DND-41 (cell line): Measurements from ENCODE around the gene GTF2B.
"Not testable (repeated sequence)": the region's sequence is repeated elsewhere in the genome, so short reads cannot be mapped to it uniquely, and the experiment has no call there.

Experiments
- ATAC-seq: fragments of 200-7000 bp; cut with Tn5 transposase; 3 replicates; pipeline ENCODE4 v1.9.1; 2021; ENCODE audit warnings: low read depth; ENCODE audit not compliant: insufficient read depth
- DNase-seq: peaks from one replicate; pipeline ENCODE4 v3.0.0-alpha.2; 2020
- H2AFZ ChIP-seq: 2 replicates; pipeline ENCODE4 v1.6.0; 2012; ENCODE audit warnings: low read depth, low read length
- H3K27ac ChIP-seq: 2 replicates; pipeline ENCODE4 v1.5.1; 2012; ENCODE audit warnings: low read length, inconsistent platforms
- H3K27me3 ChIP-seq: fragments of 200-600 bp; sonication (generic); 2 replicates; pipeline ENCODE4 v1.6.0; 2012; ENCODE audit warnings: low read length, mild to moderate bottlenecking, inconsistent platforms; ENCODE audit not compliant: insufficient read depth, poor library complexity
- H3K36me3 ChIP-seq: 2 replicates; pipeline ENCODE4 v1.5.1; 2012; ENCODE audit warnings: low read length, inconsistent platforms; ENCODE audit not compliant: insufficient read depth
- H3K4me1 ChIP-seq: 2 replicates; pipeline ENCODE4 v1.5.1; 2012; ENCODE audit warnings: mild to moderate bottlenecking, low read length; ENCODE audit not compliant: insufficient read depth
- H3K4me2 ChIP-seq: 2 replicates; pipeline ENCODE4 v1.6.0; 2012; ENCODE audit warnings: mild to moderate bottlenecking, moderate library complexity, low read length, inconsistent platforms; ENCODE audit not compliant: insufficient read depth
- H3K4me3 ChIP-seq, 2 experiments: fragments of 200-600 bp in 1 of 2; shearing (Covaris generic) in 1 of 2; 2 replicates each; pipeline ENCODE4 v1.5.1; 2012 to 2016; ENCODE audit warnings: inconsistent platforms in 2 of 2, low read length in 2 of 2, mild to moderate bottlenecking in 2 of 2, low read depth in 1 of 2, moderate library complexity in 1 of 2
- H3K79me2 ChIP-seq: 2 replicates; pipeline ENCODE4 v1.6.0; 2012; ENCODE audit warnings: low read length, inconsistent platforms; ENCODE audit not compliant: insufficient read depth
- H3K9ac ChIP-seq: 2 replicates; pipeline ENCODE4 v1.6.0; 2012; ENCODE audit warnings: low read depth, mild to moderate bottlenecking, inconsistent platforms, low read length, moderate library complexity
- H3K9me3 ChIP-seq: 2 replicates; pipeline ENCODE4 v1.5.1; 2012; ENCODE audit warnings: low read length, moderate library complexity, mild to moderate bottlenecking, inconsistent platforms; ENCODE audit not compliant: insufficient read depth, severe bottlenecking
- H4K20me1 ChIP-seq: 2 replicates; pipeline ENCODE4 v1.6.0; 2012; ENCODE audit warnings: low read length; ENCODE audit not compliant: insufficient read depth
- CTCF ChIP-seq: IDR thresholded peaks from 2 replicates; pipeline ENCODE4 v1.5.1; 2012; ENCODE audit warnings: borderline replicate concordance, low read length, moderate library complexity, mild to moderate bottlenecking; ENCODE audit not compliant: poor library complexity, severe bottlenecking; ENCODE audit errors: extremely low read depth
- EZH2 ChIP-seq: IDR thresholded peaks from 3 replicates; pipeline ENCODE4 v1.6.1; 2012; ENCODE audit warnings: borderline replicate concordance, low read depth, mild to moderate bottlenecking, moderate library complexity, low read length, inconsistent platforms; ENCODE audit not compliant: severe bottlenecking

The GTF2B gene

GRCh38 chr1:88891318-88891950 is at the start of gene GTF2B:
TSS of gene GTF2B (minus strand) at chr1:88891567. CDS start at chr1:88891499, 68 bp downstream.
- TF ChIP-seq EZH2 (no peak), CTCF (no peak)
- Histone ChIP-seq H3K9ac (peak within 1 kb of the TSS; percentile 72), H3K4me3 (peak within 1 kb of the TSS; percentile 43 to 72), H3K9me3 (no peaks in the 10 kb centered on the region), H3K27ac (peak within 1 kb of the TSS; percentile 85), H3K4me1 (peaks cover 37% of the 10 kb centered on the region), H3K79me2 (peaks cover 49% of the 10 kb centered on the region), H3K36me3 (peaks cover 13% of the 10 kb centered on the region), H3K27me3 (no peaks in the 10 kb centered on the region), H2AFZ (peak within 1 kb of the TSS; percentile 92), H4K20me1 (peaks cover 21% of the 10 kb centered on the region; the same call in 1 of the 2 replicates), H3K4me2 (peak within 1 kb of the TSS; percentile 78)
- DNase-seq (peak; percentile 94), ATAC-seq (peak; percentile 89)

GRCh38 chr1:88938528-88938927 is 47.2 kb upstream of the GTF2B start:
- not testable (repeated sequence) for H3K4me2 ChIP-seq, H4K20me1 ChIP-seq, DNase-seq, H3K79me2 ChIP-seq, ATAC-seq, H3K9ac ChIP-seq, H3K27me3 ChIP-seq, H3K4me3 ChIP-seq, H3K27ac ChIP-seq, H3K9me3 ChIP-seq, H2AFZ ChIP-seq, H3K4me1 ChIP-seq
- H3K36me3 ChIP-seq: peaks cover 79% of the 10 kb centered on the region

GRCh38 chr1:88936760-88937342 is 45.5 kb upstream of the GTF2B start:
- no peak overlapping the region for H3K4me3 ChIP-seq
- H2AFZ ChIP-seq: no peak overlapping the region
- H4K20me1 ChIP-seq: no peaks in the 10 kb centered on the region
- no peak for ATAC-seq
- H3K36me3 ChIP-seq: peaks cover 78% of the 10 kb centered on the region
- no peaks in the 10 kb centered on the region for H3K27me3 ChIP-seq
- H3K9me3 ChIP-seq: no peaks in the 10 kb centered on the region
- no peak for DNase-seq
- H3K9ac ChIP-seq: no peak overlapping the region
- H3K27ac ChIP-seq: no peak overlapping the region
- no peak overlapping the region for H3K4me2 ChIP-seq
- H3K79me2 ChIP-seq: no peaks in the 10 kb centered on the region
- no peaks in the 10 kb centered on the region for H3K4me1 ChIP-seq
- TF ChIP-seq EZH2 (no peak), CTCF (no peak)

- DNase-seq (no peak), ATAC-seq (no peak)
- no peak for TF ChIP-seq EZH2
- no peak for TF ChIP-seq CTCF
- Histone ChIP-seq H3K27me3 (no peaks in the 10 kb centered on the region), H3K4me2 (no peak overlapping the region), H2AFZ (no peak overlapping the region), H3K4me1 (no peaks in the 10 kb centered on the region), H3K9me3 (no peaks in the 10 kb centered on the region), H3K9ac (no peak overlapping the region), H3K36me3 (peaks cover 72% of the 10 kb centered on the region), H4K20me1 (no peaks in the 10 kb centered on the region), H3K79me2 (no peaks in the 10 kb centered on the region), H3K27ac (no peak overlapping the region), H3K4me3 (no peak overlapping the region)
Observed at GRCh38 chr1:88936223-88936523, 44.8 kb upstream of the GTF2B start.
